IMR-90 (cell line): Measurements from ENCODE around the gene MAPK1. TPM values are rescaled to one million over a fixed set of nuclear protein-coding genes. Genes with fewer than 3 reads are reported as not detected.

Source experiments
- ATAC-seq: fragments of 200-7000 bp; cut with Tn5 transposase; 2 replicates; pipeline ENCODE4 v1.9.1; 2020; ENCODE audit warnings: low read depth, mild to moderate bottlenecking, moderate library complexity
- BruUV-seq: library from RNA; stranded (reverse); fragments of 400-500 nt; replicated peaks from 2 replicates; lab custom pipeline; 2021; lab: Mats Ljungman, UMichigan
- CTCF ChIA-PET: fragments of 300-600 bp; formaldehyde crosslinking; extraction: SDS; loops from one replicate; lab custom pipeline; 2021; ENCODE audit warnings: antibody characterized with exemption; lab: Yijun Ruan, JAX
- POLR2A ChIA-PET: fragments of 300-600 bp; sonication (Branson Sonifier 250); formaldehyde crosslinking; loops from one replicate; lab custom pipeline; 2022; ENCODE audit warnings: antibody characterized with exemption; ENCODE audit not compliant: unreplicated experiment; lab: Charles Lee
- DNase-seq: peaks from one replicate; pipeline ENCODE4 v3.0.0; 2013
- H2AFZ ChIP-seq: replicated peaks from 2 replicates; pipeline ENCODE3; 2013; ENCODE audit warnings: low read length, mild to moderate bottlenecking; ENCODE audit not compliant: poor library complexity
- H2AK5ac ChIP-seq: 2 replicates; pipeline ENCODE4 v1.6.1; 2013; ENCODE audit warnings: low read depth, low read length, inconsistent platforms
- H2AK9ac ChIP-seq: replicated peaks from 2 replicates; pipeline ENCODE3; 2013; ENCODE audit warnings: mild to moderate bottlenecking, low read depth, low read length, moderate library complexity; ENCODE audit not compliant: poor library complexity
- H2BK120ac ChIP-seq: 2 replicates; pipeline ENCODE4 v1.6.1; 2013; ENCODE audit warnings: low read depth, low read length, inconsistent platforms
- H2BK15ac ChIP-seq: 3 replicates; pipeline ENCODE4 v1.6.1; 2013; ENCODE audit warnings: low read depth, low read length, inconsistent platforms
- H2BK20ac ChIP-seq: 2 replicates; pipeline ENCODE4 v1.6.1; 2013; ENCODE audit warnings: low read depth, mild to moderate bottlenecking, inconsistent platforms, low read length, moderate library complexity
- H2BK5ac ChIP-seq: 2 replicates; pipeline ENCODE4 v1.6.1; 2013; ENCODE audit warnings: mild to moderate bottlenecking, low read depth, low read length, inconsistent platforms; ENCODE audit not compliant: poor library complexity, severe bottlenecking
- H3K14ac ChIP-seq: replicated peaks from 2 replicates; pipeline ENCODE4 v1.6.1; 2013; ENCODE audit warnings: low read depth, low read length, inconsistent platforms
- H3K18ac ChIP-seq: 2 replicates; pipeline ENCODE4 v1.6.1; 2013; ENCODE audit warnings: low read depth, low read length, control low read depth
- H3K23ac ChIP-seq: 2 replicates; pipeline ENCODE4 v1.6.1; 2013; ENCODE audit warnings: low read depth, low read length, inconsistent platforms
- H3K27ac ChIP-seq: 2 replicates; pipeline ENCODE4 v1.5.1; 2013; ENCODE audit warnings: mild to moderate bottlenecking, control low read depth, low read length; ENCODE audit not compliant: insufficient read depth
- H3K27me3 ChIP-seq: 2 replicates; pipeline ENCODE4 v1.6.1; 2013; ENCODE audit warnings: low read length; ENCODE audit not compliant: control insufficient read depth, insufficient read depth
- H3K36me3 ChIP-seq: 2 replicates; pipeline ENCODE4 v1.6.1; 2013; ENCODE audit warnings: low read length, mixed read lengths; ENCODE audit not compliant: control insufficient read depth, insufficient read depth
- H3K4ac ChIP-seq: 2 replicates; pipeline ENCODE4 v1.6.1; 2013; ENCODE audit warnings: low read depth, low read length, inconsistent platforms
- H3K4me1 ChIP-seq: 2 replicates; pipeline ENCODE4 v1.6.1; 2013; ENCODE audit warnings: low read length, mixed read lengths; ENCODE audit not compliant: control insufficient read depth, insufficient read depth
- H3K4me2 ChIP-seq: 2 replicates; pipeline ENCODE4 v1.6.1; 2013; ENCODE audit warnings: low read depth, mild to moderate bottlenecking, control low read depth, low read length, moderate library complexity
- H3K4me3 ChIP-seq: 2 replicates; pipeline ENCODE4 v1.5.1; 2013; ENCODE audit warnings: low read depth, mild to moderate bottlenecking, control low read depth, low read length, moderate library complexity; ENCODE audit not compliant: insufficient read depth
- H3K56ac ChIP-seq: 2 replicates; pipeline ENCODE4 v1.6.1; 2013; ENCODE audit warnings: low read length, inconsistent platforms; ENCODE audit not compliant: insufficient read depth; ENCODE audit errors: extremely low read depth
- H3K79me1 ChIP-seq, 2 experiments: 2 replicates each; pipeline ENCODE4 v1.6.1; 2013; ENCODE audit warnings: low read length in 2 of 2, inconsistent platforms in 1 of 2, low read depth in 1 of 2
- H3K9ac ChIP-seq: 2 replicates; pipeline ENCODE4 v1.6.1; 2013; ENCODE audit warnings: low read depth, low read length, control low read depth
- H3K9me1 ChIP-seq: 2 replicates; pipeline ENCODE4 v1.6.1; 2013; ENCODE audit warnings: low read length, inconsistent platforms; ENCODE audit not compliant: insufficient read depth
- H3K9me3 ChIP-seq: 2 replicates; pipeline ENCODE4 v1.6.1; 2013; ENCODE audit warnings: low read length; ENCODE audit not compliant: control insufficient read depth, insufficient read depth
- H4K20me1 ChIP-seq: 2 replicates; pipeline ENCODE4 v1.6.1; 2013; ENCODE audit warnings: low read length, inconsistent platforms; ENCODE audit not compliant: insufficient read depth
- H4K5ac ChIP-seq: 2 replicates; pipeline ENCODE4 v1.6.1; 2013; ENCODE audit warnings: mild to moderate bottlenecking, low read depth, low read length, control low read depth
- H4K8ac ChIP-seq, 2 experiments: 2 replicates each; pipeline ENCODE4 v1.6.1; 2013; ENCODE audit warnings: low read depth in 2 of 2, low read length in 2 of 2, control low read depth in 1 of 2, inconsistent platforms in 1 of 2
- H4K91ac ChIP-seq: 2 replicates; pipeline ENCODE4 v1.6.1; 2013; ENCODE audit warnings: low read depth, low read length, inconsistent platforms; ENCODE audit not compliant: insufficient read depth
- CTCF ChIP-seq: conservative IDR thresholded peaks from 2 replicates; pipeline ENCODE4 v1.5.1; 2012; ENCODE audit warnings: mild to moderate bottlenecking, low read depth, low read length, improper control_type of control experiment
- SMC3 ChIP-seq: fragments of 150-350 bp; IDR thresholded peaks from 2 replicates; pipeline ENCODE4 v1.6.1; 2016; ENCODE audit warnings: low read depth, mild to moderate bottlenecking, antibody characterized with exemption, low read length, moderate library complexity
- WGBS, 2 experiments: methylation state at CpG; one replicate each; pipeline versions ENCODE4 v1.1.5 to v1.1.7; 2013; ENCODE audit warnings: missing lambda C conversion rate in 2 of 2; ENCODE audit not compliant: insufficient read length in 1 of 2; ENCODE audit errors: extremely low coverage in 2 of 2; 5-methylcytosine and 5-hydroxymethylcytosine counted together
- dilution Hi-C: fragments of 300-500 bp; cut with HindIII; formaldehyde crosslinking; loops from one replicate; pipeline ENCODE4 v1.14.3; 2018; ENCODE audit warnings: low sequenced_read_pairs; ENCODE audit not compliant: unreplicated experiment
- in situ Hi-C: fragments of 300-500 bp; cut with MboI; formaldehyde crosslinking; loops from 3 replicates; pipeline ENCODE4 v1.14.3; 2019; ENCODE audit warnings: low sequenced_read_pairs, inconsistent platforms, mixed read lengths
- intact Hi-C: fragments of 100-400 bp; cut with micrococcal nuclease; formaldehyde crosslinking; loops from 2 replicates; pipeline ENCODE4 v1.10.0; 2022
- polyA plus RNA-seq, 3 experiments: library from polyadenylated mRNA; depleted of rRNA; stranded (reverse); fragments of >200 nt; gene quantifications; 2 replicates each; pipeline ENCODE4 v1.2.3, GENCODE V29; 2012; ENCODE audit warnings: low replicate concordance in 1 of 3
- total RNA-seq: library from RNA; depleted of rRNA; stranded (reverse); fragments of >200 nt; gene quantifications from 2 replicates; pipeline ENCODE4 v1.2.3, GENCODE V29; 2012

The MAPK1 gene
- total and polyA plus RNA-seq, 2 of the 4 experiments (the other 2 are of a cell fraction) = 41.0 to 51.3 TPM

- Histone ChIP-seq H2AK9ac (no peak overlapping the region), H3K9me3 (no peaks in the 10 kb centered on the region), H3K4me1 (peaks cover 4% of the 10 kb centered on the region), H2BK120ac (no peak overlapping the region), H3K18ac (no peak overlapping the region), H3K4ac (no peak overlapping the region), H4K20me1 (peaks cover 54% of the 10 kb centered on the region), H3K9ac (no peak overlapping the region), H3K4me2 (no peak overlapping the region), H3K27me3 (no peaks in the 10 kb centered on the region), H2BK15ac (no peak overlapping the region), H2AK5ac (no peak overlapping the region), H2BK5ac (no peak overlapping the region), H3K56ac (no peak overlapping the region), H3K36me3 (no peaks in the 10 kb centered on the region), H3K23ac (no peak overlapping the region), H3K9me1 (peaks cover 13% of the 10 kb centered on the region), H3K14ac (no peak overlapping the region), H2BK20ac (no peak overlapping the region), H4K91ac (no peak overlapping the region), H4K5ac (no peak overlapping the region), H3K4me3 (no peak overlapping the region), H4K8ac (no peak overlapping the region), H3K79me1 (peaks cover 15 to 70% of the 10 kb centered on the region in 2 experiments), H2AFZ (no peak overlapping the region), H3K27ac (no peak overlapping the region)
- no TSS peak for BruUV-seq
- TF ChIP-seq SMC3 = no peak
- TF ChIP-seq CTCF = no peak
- no peak for ATAC-seq
- intact Hi-C loops = no loop called here
- ChIA-PET CTCF (no interaction called here), POLR2A (no interaction called here)
- dilution Hi-C loops = no loop called here
- no CpG with 5 or more reads among the region's 8 CpGs for WGBS, 2 experiments
- no peak for DNase-seq
- in situ Hi-C loops = no loop called here
These were observed 27.1 kb downstream of the MAPK1 start for GRCh38 chr22:21840236-21840823.
